Measurements from ENCODE around the gene CPA3.

The CPA3 gene, protein sequence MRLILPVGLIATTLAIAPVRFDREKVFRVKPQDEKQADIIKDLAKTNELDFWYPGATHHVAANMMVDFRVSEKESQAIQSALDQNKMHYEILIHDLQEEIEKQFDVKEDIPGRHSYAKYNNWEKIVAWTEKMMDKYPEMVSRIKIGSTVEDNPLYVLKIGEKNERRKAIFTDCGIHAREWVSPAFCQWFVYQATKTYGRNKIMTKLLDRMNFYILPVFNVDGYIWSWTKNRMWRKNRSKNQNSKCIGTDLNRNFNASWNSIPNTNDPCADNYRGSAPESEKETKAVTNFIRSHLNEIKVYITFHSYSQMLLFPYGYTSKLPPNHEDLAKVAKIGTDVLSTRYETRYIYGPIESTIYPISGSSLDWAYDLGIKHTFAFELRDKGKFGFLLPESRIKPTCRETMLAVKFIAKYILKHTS

DNA sequence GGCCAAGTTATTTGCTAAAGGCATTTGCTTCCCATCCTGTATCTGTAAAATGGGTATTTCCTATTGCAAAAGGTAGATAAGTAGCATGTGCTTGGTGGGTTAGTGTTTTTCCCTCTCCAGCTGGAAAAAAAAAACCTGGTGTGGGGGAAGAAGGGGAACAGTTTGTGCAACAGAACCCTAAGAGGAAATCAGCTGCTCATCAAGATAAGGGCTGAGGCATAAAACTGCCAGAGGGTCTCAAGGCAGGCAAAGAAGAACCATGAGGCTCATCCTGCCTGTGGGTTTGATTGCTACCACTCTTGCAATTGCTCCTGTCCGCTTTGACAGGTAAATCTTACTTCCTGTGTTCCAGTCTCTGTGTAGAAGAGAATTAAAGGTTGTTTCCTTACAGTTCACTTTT, at the start of gene CPA3:
TSS of gene CPA3 (plus strand) at position 248 of the 400 bp plus-strand sequence. CDS start at position 260, 12 bp downstream.
- DNase-seq = no peak

DNA sequence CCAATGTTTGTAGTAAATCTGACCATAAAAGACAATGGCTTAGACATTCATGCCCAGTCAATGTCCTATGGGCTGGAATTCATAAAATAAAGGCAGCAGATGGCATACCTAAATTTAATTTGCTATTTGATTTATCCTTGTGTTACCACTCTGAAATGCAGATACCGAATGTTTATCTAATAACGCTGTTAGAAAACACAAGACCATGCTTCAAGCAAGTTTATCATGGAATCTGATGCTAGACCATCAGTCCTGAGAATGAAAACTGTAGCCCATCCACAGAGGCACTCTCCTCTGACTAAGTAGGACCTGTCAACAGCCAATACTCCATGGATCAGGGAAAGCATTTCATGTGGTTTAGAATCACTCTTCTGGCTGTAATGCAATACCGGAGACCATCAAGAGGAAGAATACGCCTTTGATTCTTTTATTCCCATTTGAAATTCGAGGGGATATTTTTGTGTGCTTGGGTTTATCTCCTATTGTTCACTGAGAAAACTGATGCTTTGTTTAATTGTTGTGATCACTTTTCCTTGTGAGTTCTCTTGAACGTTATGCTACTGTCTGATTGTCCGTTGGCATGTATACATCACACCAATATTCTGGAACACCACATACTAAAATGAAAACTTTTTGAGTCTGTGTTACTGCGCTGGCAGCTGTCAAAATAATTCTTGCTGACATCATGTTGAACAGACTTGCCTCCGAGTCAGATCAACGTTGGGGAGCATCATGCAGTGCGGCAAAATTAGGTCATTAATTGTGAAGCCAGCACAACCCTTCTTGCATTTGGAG, 49.6 kb upstream of the CPA3 start:
- no peak for DNase-seq

DNA sequence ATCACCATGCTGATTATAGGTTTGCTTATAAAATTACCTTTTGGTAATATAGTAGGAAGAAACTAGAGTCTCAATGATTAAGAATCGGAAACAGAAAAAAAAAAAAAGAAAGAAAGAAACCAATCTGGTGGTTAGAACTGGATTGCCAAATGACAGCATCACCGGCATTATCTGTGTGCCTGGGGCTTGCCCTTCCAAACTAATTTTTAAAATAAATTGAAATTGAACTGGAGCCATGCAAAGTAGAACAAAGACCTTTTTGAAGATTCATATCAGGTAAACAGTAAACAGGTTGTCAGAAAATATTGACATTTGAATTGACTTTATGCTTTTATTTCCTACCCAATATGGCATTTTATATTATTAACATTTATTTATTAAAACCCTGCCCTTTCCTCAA, 48.7 kb upstream of the CPA3 start:
- no peak for DNase-seq

DNA sequence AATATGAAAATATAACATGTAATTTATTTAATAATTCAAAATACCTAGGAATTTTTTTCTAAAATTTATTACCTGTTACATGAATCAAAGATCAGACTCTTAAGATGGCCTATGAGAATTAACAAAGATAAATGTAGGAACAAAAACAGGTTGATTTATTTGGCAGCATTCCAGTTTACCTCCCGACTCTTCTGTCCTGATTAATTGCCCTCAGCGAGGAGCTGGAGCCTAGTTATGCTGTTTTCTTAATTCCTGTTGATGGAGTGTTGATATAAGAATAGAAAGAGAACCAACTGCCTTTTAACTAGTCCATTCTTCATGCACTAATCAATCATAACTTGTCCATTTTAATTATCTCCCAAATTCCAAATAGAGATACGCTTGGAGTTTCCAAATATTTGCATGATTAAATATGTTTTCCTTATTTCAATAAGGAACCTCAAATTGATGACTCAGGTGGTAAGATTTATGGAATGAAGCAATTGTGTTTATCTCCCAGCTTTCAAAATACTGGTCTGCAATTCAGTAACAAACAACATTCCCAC, 48.0 kb upstream of the CPA3 start:
- DNase-seq = no peak

DNA sequence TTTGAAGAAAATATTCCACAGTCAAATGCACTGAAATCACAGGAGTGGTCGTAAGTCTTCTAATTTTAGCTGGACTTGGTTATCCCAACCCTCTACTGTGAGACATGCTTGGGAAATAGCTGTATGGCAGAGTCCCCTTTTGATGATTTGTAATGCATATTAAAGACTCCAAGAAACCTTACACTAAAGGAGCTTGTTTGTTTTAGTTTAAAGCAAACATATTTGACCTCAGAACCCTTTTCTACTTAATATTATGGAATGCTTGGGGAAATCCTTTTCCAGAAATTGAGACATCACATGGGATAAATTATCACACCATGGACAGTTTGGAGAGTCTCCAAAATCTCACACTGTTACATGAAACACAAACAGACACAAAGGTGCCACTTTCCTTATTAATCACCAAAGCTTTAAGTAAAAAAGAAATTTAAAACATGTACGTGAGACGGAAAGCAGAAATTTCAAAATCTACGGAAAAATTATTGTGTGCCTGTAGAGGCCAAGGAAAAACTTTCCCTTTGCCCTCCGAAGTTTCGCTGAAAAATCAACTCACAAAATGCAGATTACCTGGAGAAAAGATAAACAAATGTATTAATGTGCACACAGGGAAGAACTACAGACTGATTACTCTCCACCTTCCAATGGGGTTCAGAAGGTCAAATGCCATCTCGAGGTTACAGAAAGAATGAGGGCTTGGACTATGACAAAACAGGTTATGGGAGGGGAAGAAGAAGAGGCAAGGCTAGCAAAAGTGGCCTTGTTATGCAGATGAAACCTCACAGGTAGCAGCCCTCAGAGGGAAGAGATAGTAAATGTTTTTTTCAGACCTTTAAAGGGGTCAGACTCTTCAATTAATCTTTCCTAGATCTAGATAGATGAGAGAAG, 44.5 kb upstream of the CPA3 start:
- DNase-seq = no peak

DNA sequence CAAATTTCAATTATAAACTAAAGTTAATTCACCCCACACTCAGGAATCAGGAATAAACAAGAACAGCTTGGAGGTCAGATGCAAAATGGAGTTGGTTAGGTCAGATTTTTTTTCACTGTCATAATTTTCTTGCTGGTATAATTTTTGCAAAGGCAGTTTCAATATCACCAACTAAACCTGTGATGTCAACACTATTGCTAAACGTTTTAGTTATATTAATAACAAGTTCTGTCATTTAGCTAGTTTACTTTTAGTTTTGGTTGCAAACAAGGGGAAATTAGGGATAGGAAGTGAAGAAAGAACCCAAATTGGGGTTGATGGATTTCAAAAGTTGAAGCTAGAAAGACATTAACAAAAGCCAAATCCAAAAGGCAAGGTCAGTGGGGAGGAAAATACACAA, 42.1 kb upstream of the CPA3 start:
- no peak for DNase-seq

DNA sequence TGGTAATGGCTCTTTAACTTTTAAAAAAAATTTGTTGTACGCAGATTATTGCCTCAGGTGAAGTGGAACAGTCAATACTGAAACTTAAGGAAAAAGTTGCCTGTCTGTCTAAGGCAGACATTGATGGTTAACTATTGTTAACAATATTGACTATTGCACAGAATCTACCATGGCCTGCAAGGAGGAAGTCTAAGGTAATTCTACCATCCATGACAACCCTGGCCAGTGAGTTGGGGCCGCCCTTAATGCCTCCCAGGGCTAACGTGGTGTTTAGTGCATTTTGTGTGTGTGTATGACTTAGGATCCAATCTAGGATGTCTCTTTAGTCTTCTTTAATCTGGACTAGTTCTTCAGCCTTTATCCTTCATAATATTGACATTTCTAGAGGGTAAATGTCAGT, 39.6 kb upstream of the CPA3 start:
- no peak for DNase-seq

DNA sequence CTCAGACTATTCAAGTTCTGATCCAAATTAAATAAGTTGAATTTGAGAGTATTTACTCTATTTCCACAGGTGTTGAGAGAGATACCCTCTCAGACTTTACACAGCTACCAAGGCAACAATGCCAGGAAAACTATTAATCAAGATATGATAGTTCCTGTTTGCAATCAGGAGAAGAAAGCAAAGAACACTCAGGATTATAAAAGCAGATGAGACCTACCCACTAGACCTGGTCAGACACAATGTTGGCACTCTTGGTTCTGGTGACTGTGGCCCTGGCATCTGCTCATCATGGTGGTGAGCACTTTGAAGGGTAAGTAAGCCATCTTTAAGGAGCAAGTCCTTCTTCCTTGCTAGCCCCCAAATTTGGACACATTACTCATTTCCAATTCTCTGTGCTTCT, 37.5 kb upstream of the CPA3 start, which contains the start of gene CPB1:
TSS of gene CPB1 (plus strand) at position 227 of the 400 bp plus-strand sequence. CDS start at position 240, 13 bp downstream.
- no peak for DNase-seq

DNA sequence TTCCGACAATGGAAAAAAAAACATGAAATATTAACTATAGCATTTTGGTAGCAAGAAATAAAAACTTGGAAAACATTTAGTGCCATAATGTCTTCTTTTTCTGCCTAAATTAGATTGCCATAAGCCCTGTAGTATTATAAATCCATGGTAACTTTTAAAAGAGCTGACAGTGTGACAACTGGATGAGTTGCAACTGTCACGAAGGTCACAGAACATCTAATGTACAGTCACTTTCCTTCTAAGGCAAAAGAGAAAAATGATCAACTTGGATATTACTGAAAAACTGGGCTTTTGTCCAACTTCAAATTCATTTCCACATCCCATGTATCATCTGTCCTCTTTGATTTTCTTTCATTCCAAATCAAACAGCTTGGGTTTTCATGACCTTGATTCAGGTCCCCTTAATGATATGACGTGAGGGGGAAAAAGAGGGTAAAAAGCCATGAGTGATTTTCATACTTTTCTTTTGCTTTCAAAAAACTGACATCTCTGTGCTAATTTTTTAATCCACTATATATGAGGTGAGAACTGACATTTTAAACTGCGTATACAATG, 36.9 kb upstream of the CPA3 start:
- no peak for DNase-seq

DNA sequence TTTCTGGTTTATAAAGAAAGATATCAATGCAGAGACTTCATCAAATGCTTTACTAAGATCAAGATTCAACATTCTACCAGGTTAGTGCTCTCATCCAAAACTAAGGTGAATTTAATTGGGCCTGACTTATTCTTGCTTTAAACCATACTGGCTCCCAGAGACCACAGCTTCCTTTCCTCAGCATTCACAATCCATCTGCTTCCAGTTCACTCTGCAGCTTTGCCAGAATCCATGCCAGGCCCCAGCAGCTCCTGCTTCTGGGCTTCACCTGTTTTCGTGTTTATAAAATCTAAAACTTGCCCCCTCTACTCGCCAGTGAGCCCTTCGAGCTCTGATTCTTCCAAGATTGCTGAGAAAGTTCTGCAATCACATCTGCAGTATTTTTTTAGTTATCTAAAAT, 35.2 kb upstream of the CPA3 start:
- DNase-seq = no peak

DNA sequence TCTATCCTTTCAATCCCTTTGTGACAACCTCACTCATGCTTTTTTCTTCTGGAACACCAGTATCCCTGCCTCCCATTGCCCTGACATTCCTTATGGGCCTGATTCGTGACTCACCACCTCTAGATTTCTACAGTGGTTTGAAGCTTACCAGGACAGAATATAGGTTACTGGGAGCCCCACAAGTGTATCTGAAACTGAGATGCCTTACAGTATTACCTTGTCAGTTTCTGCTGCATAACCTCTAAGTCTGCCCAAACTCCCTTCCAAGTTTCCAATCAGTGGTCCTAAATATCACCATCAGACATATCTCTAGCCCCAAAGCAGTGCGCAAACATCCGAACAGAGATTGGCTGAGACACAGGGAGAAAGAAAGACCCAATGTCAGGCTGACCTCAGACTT, 31.9 kb upstream of the CPA3 start:
- no peak for DNase-seq

DNA sequence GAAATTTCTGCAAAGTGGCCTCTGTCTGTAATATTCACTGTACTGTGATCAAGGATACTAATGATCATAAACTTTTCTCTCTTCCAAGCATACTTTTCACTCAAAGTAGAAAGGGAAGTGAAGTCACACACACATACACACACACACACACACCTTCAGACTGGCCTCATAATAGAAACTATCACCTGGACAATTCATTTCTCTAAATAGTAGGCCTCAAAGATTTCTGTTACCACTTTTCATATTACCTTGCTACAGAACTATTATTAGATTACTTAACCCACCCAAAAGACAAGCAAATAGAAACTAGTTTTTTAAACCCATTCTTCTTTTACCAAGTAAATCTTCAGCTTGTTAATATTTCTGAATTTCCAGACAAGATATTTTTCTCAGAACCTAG, 25.3 kb upstream of the CPA3 start:
- DNase-seq = no peak

DNA sequence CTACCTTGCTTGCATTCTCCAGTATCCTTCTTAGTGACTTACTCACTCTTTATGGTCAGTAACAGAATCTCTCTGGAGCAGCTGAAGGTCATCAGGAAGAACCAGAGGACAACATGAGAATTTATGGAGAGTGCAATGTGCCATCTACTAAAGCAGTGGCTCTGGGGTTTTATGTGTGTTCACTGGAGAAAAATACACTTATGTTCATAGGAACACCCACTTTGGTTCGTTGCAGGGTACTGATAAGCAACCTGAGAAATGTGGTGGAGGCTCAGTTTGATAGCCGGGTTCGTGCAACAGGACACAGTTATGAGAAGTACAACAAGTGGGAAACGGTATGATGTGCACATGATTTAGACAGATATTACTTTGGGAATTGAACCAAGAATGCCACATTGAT, 24.6 kb upstream of the CPA3 start:
- no peak for DNase-seq

DNA sequence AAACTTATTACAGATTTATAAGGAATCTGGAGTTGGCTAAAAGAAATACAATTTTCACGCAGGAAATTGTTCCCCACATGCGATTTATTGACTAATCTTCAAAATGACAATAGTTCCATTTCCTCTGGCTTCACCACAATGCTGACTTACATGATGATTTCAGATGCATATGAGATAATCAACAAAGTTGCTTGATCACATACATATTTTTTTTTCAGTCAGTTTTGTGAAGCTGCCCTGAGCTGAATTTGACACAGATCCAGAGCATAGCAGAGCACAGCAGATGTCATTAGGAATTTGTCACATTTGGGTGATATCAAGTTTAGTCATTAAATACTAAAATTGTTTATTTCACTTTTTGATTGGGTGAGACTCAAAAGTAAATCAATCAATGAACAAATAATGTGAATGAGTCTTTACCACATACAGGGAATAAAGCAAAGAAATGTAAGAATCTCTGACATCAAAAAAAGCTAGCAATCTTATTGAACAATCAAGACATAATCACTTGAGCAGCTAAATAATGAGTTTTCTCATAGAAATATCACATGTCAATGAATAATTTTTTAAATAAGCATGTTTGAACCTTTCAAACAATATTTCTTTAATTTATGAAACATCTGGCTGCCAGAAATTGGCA, 19.2 kb upstream of the CPA3 start:
- DNase-seq = no peak

DNA sequence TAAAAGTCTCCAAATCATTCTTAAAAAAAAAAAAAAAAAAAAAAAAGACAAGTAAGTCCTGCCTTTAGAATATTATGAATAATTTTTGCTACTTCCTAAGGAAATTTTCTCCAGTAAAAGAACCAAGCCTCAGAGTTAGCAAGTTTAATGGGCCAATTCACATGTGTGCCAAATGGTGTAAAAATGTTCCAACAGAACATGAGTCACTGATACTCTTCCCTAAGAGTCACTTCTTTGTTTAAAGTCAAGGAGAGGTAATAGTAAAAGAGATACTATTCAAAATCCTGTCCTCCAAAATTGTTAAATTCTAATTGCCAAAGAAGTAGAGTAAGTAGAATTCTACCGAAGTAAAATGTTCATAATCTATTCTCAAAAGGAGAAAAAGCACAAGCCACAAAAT, 17.7 kb upstream of the CPA3 start:
- DNase-seq = no peak

DNA sequence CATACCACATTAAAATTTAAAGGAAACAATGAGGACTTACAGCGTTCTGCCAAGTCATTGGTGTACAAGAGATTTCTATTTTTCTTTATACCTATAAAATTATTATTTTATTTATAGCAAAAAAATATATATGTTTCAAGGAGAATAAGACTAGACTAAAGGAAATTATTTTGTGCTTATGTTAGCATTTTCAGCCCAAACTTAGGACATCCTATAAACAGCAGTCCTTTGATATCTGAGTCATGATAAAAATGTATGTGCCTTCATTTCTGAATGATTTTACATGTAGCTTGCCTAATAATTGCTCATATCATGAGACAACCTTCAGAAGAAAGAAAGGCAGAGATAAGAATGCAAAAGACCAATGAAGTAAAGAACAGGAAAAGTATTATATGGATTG, 16.7 kb upstream of the CPA3 start:
- DNase-seq = no peak

DNA sequence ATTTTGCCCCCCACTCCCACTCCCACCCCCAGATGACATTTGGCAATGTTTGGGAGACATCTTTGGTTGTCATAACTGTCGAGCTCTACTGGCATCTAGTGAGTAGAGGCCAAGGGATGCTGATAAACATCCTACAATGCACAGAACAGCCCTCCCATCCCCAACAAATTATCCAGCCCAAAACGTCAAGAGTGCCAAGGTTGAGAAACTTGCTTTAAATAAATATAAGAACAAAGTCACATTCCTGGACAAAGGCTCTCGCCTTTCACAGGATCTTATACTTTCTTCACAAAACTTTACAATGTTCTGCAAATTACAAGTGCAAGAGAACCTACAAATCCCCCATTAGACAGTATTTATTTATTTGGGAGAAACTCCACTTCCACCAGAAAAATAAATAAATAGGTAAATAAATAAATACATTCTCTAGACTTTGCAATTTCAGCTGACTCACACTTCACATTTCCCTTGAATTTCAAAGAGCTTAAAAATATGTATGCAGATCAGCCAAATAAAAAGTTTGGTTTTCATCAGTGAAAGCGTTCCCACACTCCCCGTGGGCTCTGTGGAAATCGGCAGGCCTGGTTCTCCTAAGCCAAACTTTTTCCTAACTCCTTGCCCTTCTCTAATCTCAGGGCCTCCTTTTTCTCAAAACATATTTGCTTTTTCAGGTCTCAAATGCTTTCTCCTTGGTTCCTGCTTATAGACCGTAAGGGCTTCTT, 12.7 kb upstream of the CPA3 start:
- no peak for DNase-seq

DNA sequence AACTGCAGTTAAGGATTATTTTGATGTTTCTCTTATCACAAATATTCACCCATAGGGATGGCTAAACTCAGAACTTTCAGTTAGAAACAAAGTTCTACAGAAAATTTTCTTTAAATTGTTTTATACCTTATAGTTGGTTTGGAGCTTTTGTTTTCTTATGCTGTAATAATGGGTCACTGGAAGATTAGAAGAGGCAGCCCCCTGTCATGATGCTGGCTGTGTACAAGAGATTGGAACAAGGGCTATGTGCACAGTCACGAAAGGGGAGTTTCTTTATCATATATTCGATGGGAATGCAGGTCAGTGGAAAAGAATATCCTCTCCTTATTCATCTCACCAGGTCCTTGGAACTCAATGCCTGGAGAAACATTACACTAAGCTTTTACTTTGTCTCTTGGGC, 12.0 kb upstream of the CPA3 start:
- no peak for DNase-seq

DNA sequence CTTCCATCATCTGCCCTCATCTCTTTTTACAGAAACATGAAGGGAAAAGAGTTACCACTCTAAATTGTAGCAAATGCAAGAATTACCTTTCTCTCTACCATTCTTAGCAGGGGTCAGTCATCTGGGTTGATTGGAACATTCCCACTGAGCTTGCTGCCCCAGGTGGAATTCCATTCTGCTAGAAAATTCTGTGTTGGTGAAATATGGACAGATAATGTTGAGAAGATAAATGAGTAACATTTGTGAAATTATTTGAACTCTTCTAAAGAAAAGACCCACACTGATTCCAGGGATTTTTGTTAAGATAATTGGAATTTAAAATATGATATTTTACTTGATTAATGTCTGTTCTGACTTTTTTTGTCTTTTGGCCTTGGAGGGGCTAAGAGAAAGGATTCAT, 11.0 kb upstream of the CPA3 start:
- no peak for DNase-seq

DNA sequence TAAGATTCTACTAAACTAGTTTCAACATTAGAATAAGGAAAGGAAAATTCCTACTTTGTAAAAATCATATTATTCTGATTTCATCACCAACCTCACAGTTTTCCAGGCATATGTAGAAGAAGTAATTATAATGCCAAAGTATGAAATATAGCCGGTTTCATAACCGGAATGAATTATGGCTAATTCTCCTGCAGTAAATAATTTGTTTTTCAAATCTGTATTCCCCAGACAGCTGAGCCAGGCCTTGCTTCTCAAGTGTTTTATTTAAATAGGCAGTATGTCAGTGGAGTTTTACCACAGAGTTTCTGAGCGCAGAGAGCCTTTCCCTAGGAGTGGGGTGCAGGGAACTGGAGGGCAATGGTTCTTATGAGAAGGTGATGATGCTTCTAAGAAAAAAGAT, 8.7 kb upstream of the CPA3 start:
- no peak for DNase-seq

DNA sequence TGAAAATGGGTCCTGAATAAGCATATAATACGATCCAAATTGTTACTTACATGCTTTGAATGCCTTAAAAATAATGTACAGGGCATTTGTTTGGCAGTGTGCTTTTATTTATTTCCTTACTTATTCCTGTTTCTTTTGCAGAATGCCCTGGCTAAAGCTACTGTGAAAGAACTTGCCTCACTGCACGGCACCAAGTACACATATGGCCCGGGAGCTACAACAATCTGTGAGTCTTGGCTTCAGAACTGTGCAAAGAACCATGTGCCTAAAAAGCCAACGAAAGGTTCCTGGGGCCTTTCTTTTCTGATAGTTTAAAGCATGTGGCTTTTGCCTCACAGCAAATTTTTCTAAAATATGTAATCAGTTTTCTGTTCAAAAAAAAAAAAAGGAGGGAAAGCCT, 7.8 kb upstream of the CPA3 start:
- DNase-seq = no peak
